HG02840 (cell line): ENCODE measurements around the gene CDC42EP3.

Source experiments
- ATAC-seq: cut with Tn5 transposase; IDR thresholded peaks from one replicate; pipeline ENCODE4 v1.9.1; 2021; ENCODE audit warnings: mild to moderate bottlenecking, moderate library complexity, moderate number of reproducible peaks; ENCODE audit not compliant: unreplicated experiment, low FRiP score

Gene CDC42EP3

GRCh38 chr2:37637985-37638384 is 33.5 kb downstream of the CDC42EP3 start:
- ATAC-seq, result no peak

GRCh38 chr2:37637190-37637860 is 34.1 kb downstream of the CDC42EP3 start:
- ATAC-seq, result no peak

DNA sequence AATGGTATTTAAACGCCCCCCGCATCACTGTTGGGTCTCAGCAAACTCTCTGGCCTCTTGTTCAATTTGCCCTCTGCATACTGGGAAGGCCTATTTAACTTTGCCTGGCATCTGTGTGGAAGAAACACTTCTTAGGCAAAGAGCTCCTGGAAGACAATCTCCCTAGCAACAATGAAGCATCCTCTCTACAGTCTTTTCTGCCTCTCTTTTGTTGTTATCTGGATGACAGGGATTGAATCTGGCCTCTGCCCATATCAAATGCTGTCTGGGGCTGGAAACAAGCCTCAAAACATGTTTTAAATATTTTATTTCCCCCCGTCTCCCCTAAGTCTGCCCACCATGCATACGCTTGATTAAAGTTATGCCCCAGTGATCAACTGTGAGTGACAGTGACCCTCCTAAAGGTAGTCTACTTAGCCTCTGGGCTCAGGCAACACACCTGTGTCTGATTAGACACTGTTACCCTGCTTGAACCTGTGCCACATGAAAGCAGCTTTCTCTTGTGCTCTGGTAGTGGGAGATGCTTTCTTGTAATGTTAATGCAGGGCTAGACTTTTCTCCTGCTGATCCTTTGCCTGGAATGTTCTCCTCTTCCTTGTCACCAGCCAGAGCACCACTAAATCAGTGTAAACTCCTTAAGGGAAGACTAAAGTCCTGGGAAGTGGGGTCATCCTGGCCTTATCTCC is 34.9 kb downstream of the CDC42EP3 start:
- ATAC-seq, result no peak

DNA sequence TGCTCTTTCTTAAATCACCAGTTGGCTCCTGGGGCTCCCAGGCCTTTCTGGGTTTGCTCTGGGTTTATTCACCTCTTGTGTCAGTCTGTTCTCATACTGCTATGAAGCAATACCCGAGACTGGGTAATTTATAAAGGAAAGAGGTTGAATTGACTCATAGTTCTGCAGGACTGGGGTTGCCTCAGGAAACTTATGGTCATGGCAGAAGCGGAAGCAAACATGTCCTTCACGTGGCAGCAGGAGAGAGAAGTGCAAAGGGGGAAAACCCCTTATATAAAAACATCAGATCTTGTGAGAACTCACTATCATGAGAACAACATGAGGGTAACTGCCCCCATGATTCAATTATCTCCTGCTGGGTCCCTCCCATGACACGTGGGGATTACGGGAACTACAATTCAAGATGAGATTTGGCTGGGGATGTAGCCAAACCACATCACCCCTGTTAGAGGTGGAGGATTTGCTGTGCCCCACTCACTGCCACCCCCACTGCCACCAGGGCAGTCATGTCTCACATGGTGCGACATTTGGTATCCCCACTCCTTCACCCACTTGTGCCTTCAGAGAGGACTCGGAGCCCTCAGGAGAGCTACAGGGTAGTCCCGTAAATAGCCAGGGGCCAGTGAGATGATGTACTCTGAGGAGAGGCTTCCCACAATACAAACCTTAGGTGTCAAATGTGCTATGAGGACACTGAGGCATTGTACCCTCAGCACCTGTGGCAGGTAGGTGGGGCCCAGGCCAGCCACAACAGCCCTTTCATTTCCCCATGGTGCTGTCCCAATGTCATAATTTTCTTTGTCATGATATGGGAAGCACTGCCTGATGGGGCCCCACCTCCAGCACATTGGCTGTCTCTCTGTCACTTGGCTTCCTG is 35.7 kb downstream of the CDC42EP3 start:
- ATAC-seq, result peak; percentile 70

DNA sequence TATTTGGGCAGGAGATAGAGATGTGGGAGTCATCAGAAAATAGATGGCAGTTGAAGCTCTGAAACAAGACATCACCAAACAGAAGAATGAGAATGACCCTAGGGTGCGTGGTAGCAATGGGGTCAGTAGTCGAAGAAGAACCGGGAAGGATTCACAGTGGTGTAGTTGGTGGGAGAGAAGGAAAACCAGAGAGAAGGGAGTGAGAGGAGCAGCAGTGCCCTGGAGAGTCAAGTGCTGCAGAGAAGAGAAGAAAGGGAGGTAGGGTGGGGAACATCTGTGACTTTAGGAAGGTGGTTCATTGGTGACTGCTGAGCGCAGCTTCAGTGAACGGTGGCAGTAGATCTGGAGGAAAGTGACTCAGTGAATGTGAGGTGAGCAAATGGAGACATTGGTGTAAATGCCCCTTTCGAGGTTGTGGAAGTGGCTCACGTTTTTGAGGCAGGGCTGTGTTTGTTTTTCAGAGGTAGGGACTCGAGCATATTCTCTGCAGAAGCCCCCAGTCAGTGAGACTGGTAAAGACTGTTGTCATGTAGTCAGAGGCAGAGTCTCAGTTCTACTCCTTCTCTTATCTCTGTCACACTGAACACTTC is 36.4 kb downstream of the CDC42EP3 start:
- ATAC-seq, result no peak

- ATAC-seq, result no peak
These were observed 37.6 kb downstream of the CDC42EP3 start for GRCh38 chr2:37633845-37634244.

DNA sequence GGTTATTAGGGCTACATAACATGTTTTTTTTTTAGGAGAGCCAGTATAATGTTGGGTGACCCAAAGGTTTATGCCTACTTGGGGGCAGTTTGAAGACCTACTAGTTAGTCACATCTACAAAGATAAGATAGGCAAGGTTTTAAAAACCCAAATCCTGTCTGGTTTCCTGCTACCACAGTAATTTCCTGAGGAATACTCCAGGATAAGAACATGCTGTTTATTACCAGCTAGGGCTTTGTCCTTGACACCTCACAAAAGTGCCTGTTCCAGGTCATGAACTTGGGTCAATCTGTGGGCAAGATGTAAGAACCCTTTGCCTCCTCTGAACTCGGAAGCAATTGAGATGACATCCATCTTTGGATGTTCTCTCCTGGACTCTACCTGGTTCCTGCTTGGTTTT is 38.2 kb downstream of the CDC42EP3 start:
- no peak for ATAC-seq

GRCh38 chr2:37632310-37632709 is 39.1 kb downstream of the CDC42EP3 start:
- no peak for ATAC-seq

DNA sequence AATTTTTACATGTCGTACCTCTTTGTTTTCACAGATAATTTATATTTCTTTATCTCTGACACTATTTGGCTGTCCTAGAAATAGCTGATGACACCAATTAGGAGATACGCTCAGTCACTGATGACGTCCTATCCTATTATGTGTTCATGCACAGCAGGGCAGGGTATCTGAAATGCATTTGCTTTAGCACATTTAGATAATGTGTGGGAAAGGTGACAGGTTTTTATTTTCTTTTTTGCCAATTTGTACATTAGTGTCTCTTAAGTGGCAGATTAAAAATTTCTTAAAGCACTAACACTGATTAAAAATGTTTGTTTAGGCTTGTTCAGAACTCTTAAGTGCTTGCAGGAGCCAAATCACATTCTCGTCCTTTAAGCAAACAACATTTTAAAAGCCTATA is 39.7 kb downstream of the CDC42EP3 start:
- no peak for ATAC-seq

DNA sequence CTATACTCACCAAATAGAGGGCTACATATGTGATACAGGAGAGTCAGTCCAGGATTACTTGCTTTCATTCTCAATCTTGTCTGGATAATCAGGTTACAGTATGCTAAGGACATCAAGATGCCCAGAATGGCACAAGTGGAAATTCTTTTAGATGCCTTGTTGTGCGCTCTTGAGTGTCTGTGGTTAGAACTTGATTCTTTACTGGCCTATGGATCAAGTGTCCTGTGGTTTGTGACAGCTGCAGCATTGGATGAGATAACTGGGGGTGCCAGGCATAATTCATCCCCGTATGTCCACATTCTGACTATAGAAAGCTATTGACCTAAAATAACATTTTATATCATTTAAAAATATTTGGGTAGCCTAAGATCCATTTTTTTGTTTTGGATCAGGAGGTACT is 40.1 kb downstream of the CDC42EP3 start:
- ATAC-seq, result no peak

DNA sequence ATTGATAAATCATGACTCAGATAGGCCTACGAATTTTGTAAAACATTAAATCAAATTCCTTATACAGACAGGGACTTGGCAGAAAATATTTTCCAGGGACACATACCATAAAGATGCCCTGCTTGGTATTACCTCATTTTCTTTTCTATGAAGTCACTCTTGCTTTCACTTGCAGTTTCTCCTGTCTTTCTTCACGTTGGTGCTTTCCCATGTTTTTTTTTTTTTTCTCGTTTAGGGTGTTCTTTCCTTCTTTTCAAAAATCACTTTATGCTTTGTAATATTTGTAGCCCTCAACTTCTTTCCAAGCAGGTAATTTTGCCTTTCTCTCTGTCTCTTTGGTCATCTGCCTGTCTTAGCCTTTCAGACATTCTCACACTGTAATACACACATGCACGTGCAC is 40.7 kb downstream of the CDC42EP3 start:
- no peak for ATAC-seq

DNA sequence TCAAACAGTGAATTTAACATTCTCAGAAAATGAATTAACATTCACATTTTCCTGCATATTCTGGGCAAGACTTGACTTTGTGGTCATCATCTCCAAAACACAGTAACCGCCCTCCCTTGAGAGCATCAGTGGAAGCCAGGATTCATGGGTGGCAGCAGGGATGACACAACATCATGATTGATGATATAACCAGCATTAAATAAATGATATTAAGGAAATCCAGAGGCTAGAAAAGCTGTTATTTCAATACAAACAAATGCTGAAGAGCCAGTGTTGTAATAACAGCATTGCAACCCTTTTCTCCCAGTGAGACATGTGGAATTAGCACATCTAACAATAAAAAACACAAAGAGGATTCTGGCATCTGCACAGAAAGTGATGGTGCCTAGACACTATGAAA is 41.1 kb downstream of the CDC42EP3 start:
- no peak for ATAC-seq

GRCh38 chr2:37629529-37629928 is 41.9 kb downstream of the CDC42EP3 start:
- ATAC-seq, result no peak

- ATAC-seq, result no peak
These were observed 43.7 kb downstream of the CDC42EP3 start for GRCh38 chr2:37627710-37628109.

GRCh38 chr2:37625796-37626571 is 45.5 kb downstream of the CDC42EP3 start:
- ATAC-seq, result no peak

GRCh38 chr2:37625156-37625555 is 46.3 kb downstream of the CDC42EP3 start:
- no peak for ATAC-seq

DNA sequence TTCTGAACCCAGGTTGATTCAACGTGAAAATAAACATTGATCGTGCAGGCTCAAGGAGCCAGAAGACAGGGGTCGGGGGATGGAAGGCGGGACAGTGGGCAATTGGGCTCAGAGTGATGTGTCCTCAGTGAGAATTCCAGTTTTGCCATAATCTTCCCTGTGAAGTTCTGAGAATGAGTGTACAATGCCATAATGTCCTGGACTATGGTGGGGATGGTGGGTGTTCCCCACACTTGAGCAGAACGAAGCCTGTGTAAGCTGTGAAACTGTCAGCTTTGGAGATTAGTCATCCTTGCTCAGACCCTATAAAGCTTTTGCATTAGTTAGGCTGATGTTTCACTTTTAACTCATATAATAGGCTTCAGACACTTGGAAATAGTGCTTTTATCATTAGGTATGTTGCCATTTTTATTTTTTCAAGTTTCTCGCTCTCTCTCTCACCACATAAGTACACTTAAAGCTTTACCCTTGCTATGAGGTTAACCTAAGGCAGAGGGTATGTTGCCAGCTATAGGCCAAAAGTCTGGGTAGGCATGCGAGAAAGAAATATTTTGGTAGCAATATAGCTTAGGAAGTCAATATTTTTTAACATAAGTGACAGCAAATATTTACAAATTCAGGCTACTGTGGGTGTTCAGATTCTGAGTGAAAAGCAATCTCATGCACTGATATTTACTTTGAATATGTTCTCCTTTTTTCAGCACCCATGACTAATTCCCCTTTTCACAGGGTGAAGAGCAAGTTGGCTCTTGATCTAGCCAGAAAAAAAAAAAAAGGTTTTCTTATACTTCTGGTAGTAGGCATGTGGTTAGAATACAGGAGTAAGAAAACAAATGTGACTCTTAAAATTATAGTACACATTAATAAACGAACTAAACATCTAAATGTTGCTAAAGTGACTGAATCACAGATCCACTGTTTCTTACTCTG is 47.2 kb downstream of the CDC42EP3 start:
- peak; percentile 72 for ATAC-seq

DNA sequence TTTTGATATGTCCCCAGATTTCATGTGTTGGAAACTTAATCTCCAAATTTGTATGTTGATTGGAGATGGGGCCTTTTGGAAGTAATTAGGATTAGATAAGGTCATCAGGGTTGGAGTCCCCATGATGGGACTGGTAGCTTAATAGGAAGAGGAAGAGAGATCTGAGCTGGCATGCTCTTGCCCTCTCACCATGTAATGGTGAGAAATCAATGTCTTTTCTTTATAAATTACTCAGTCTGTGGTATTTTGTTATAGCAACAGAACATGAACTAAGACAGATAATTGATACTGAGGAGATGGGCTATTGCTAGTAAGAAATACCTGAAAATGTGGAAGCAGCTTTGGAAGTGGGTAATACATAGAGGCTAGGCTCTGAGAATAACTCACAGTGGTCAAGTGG is 48.0 kb downstream of the CDC42EP3 start:
- ATAC-seq, result no peak

DNA sequence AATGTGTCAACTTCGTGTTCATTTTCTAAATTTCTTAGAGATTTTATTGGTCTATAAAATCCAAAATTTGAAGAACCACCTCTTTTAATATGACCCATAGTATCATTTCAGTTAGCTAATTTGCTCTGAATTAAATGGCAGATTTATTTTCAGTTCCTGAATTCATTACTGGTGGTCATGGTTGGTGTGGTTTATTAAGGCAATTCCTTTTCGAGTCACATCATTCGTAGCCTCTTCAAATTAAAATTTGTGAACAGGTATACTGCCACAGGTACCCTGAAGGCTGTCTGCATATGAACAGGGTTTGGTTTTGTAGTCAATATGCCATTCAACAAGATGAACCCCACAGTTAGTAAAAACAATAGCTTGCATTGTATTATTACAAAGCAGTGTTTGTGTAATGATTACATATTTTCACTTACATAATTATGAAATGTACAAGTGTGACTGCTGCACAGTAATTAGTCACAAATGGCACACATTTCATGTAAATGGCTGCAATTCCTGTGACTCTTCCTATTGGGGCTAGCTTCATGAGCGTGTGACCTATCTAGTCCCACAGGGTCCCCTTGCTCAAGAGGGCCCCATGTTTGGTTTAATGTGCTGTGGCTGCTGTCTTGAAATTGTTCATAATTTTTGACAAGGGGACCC is 48.9 kb downstream of the CDC42EP3 start:
- ATAC-seq, result no peak
